ENCODE results near the gene KDELR3. TPM values are rescaled to one million over a fixed set of nuclear protein-coding genes. Genes with fewer than 3 reads are reported as not detected.
A peak's percentile ranks its signal among the peaks of the same experiment; 100 is the strongest.

The KDELR3 gene
- total and polyA plus RNA-seq, 2 of the 8 experiments (the other 6 are each of a cell fraction or from before 2014, with no cell fraction given): 7.9 to 13.0 TPM

DNA sequence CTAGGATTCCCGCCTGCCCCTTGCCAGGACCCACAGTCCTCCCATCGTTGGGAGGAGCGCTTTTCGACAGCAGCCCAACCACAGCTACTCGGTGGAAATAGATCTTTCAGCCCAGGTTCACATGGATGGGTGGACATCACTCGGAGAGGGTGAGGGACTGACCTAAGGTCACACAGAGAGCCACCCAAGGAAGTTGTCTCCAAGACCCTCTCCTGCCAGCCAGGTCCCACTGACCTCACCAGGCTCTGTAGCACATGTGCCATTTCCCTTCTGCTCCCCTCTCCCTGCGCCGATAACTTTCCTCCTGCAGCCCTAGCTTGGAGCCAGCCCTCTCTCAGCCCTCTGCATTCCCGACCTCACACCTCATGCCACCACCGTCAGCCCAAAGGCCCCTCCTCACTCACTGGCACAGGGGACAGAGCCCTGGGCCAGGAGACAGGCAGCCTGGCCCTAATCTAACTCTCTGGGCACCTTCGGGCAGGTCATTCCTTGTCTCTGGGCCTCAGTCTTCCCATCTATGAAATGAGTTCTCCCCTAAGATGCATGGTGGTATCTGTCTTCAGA, 17.6 kb upstream of the KDELR3 start:
- Histone ChIP-seq H3K79me2 (ENCODE audit: control insufficient read depth in 1 of 2, insufficient read depth in 2 of 2, low read length in 2 of 2) (no peaks in the 10 kb centered on the region), H2BK120ac (replicated peaks; ENCODE audit: low read depth, low read length) (no peak overlapping the region), H2AFZ (ENCODE audit: low read length) (no peak overlapping the region), H2BK20ac (ENCODE audit: low read length) (no peak overlapping the region), H2BK5ac (ENCODE audit: low read depth, low read length) (no peak overlapping the region), H4K20me1 (replicated peaks in 1 of 2; ENCODE audit: control insufficient read depth in 1 of 2, insufficient read depth in 2 of 2, low read length in 2 of 2) (peaks cover 5 to 10% of the 10 kb centered on the region in 2 experiments), H4K91ac (replicated peaks; ENCODE audit: insufficient read length, low read length) (no peak overlapping the region), H3K4me1 (replicated peaks in 1 of 4; ENCODE audit: control insufficient read depth in 3 of 4, insufficient read depth in 4 of 4, low read length in 3 of 4) (peaks cover 0 to 16% (median 8%) of the 10 kb centered on the region in 4 experiments; a peak in 6 of 7 replicates), H4K8ac (ENCODE audit: extremely low read depth, insufficient read depth, low read length) (no peak overlapping the region), H3K9me3 (ENCODE audit: insufficient read depth in 2 of 2, low read depth in 1 of 2, low read length in 1 of 2) (no peaks in the 10 kb centered on the region), H3K23me2 (ENCODE audit: low read depth, low read length) (peaks cover 13% of the 10 kb centered on the region; the same call in 1 of the 2 replicates), H2BK15ac (ENCODE audit: low read length) (peak overlapping the region; percentile 23; the same call in 1 of the 2 replicates), H2BK12ac (ENCODE audit: low read depth, low read length) (no peak overlapping the region), H3K36me3 (ENCODE audit: control insufficient read depth in 2 of 4, insufficient read depth in 4 of 4, low read length in 3 of 4) (no peaks in the 10 kb centered on the region; a peak in 1 of 8 replicates), H3K79me1 (ENCODE audit: low read depth, low read length) (no peaks in the 10 kb centered on the region), H3K27me3 (replicated peaks in 1 of 4; ENCODE audit: control insufficient read depth in 3 of 4, extremely low read depth in 1 of 4, insufficient read depth in 3 of 4, low read length in 3 of 4) (peaks cover 14 to 28% (median 23%) of the 10 kb centered on the region in 4 experiments), H3K23ac (ENCODE audit: insufficient read length) (no peak overlapping the region), H3K4ac (replicated peaks; ENCODE audit: insufficient read length, low read depth, low read length) (no peak overlapping the region), H3K14ac (ENCODE audit: insufficient read length) (no peak overlapping the region), H3K27ac (ENCODE audit: low read depth, low read length) (no peak overlapping the region), H3K56ac (replicated peaks; ENCODE audit: insufficient read length, low read depth, low read length) (no peak overlapping the region), H3K4me2 (ENCODE audit: insufficient read depth in 1 of 2, low read depth in 2 of 2, low read length in 2 of 2) (no peak overlapping the region), H4K5ac (ENCODE audit: insufficient read length, low read depth, low read length) (no peak overlapping the region), H3K4me3 (ENCODE audit: extremely low read depth in 1 of 4, insufficient read depth in 2 of 4, low read depth in 3 of 4, low read length in 4 of 4) (no peak overlapping the region), H3K9ac (replicated peaks in 1 of 4; ENCODE audit: extremely low read depth in 1 of 4, low read depth in 3 of 4, low read length in 3 of 4) (no peak overlapping the region), H3K18ac (ENCODE audit: extremely low read depth, low read length) (no peak overlapping the region), H2AK5ac (ENCODE audit: low read depth, low read length) (no peak overlapping the region)
- POLR2A ChIA-PET (ENCODE audit: partially characterized antibody): interaction anchor here (0.5 to 3.5 kb wide), 7 partner anchors 8 to 40 kb away, joined by 3 to 14 read pairs (median 5); partner anchors contain the start of gene KDELR3
- DNase-seq (ENCODE audit: low read depth in 1 of 2, low spot score in 2 of 2) (no peak), FAIRE-seq (no peak)
- 88% methylated on average over 11 of the region's 11 CpGs; no CpG with 5 or more reads in 1 of the 2 experiments for WGBS, 2 experiments (ENCODE audit: extremely low coverage in 1 of 2, insufficient coverage in 1 of 2, insufficient read length in 1 of 2, insufficient replicate concordance in 2 of 2, low coverage in 1 of 2, low lambda C conversion rate in 2 of 2, missing lambda C conversion rate in 1 of 2)
- CTCF ChIA-PET (ENCODE audit: partially characterized antibody): interaction anchor here (7.4 kb wide), 1 partner anchor 16 kb away, joined by 78 read pairs; no protein-coding TSS in a partner anchor
- no peak for TF ChIP-seq KDM5A (IDR thresholded peaks at IDR 0.05; ENCODE audit: low read length)
- TF ChIP-seq RFX5 (IDR thresholded peaks at IDR 0.05; ENCODE audit: borderline replicate concordance, low read depth, low read length): no peak
- no peak for TF ChIP-seq CBX5 (IDR thresholded peaks at IDR 0.05; ENCODE audit: low read depth, low read length)
- TF ChIP-seq TAF7 (optimal IDR thresholded peaks at IDR 0.05; ENCODE audit: borderline replicate concordance, low read depth, low read length): no peak
- TF ChIP-seq TEAD4 (IDR thresholded peaks at IDR 0.05; ENCODE audit: low read depth, low read length): no peak
- no peak for TF ChIP-seq TBP (IDR thresholded peaks at IDR 0.05; ENCODE audit: low read depth, low read length)
- TF ChIP-seq BCL11A (IDR thresholded peaks at IDR 0.05; ENCODE audit: low read depth in 2 of 2, low read length in 2 of 2): no peak
- no peak for TF ChIP-seq CHD1 (IDR thresholded peaks at IDR 0.05; ENCODE audit: low read depth, low read length)
- no peak for TF ChIP-seq ZNF274 (IDR thresholded peaks at IDR 0.05; ENCODE audit: borderline replicate concordance, extremely low read depth, low read length)
- no peak for TF ChIP-seq JUND (IDR thresholded peaks at IDR 0.05; ENCODE audit: low read length)
- TF ChIP-seq RXRA (IDR thresholded peaks at IDR 0.05; ENCODE audit: insufficient read depth, low read depth, low read length): no peak
- TF ChIP-seq HDAC6 (IDR thresholded peaks at IDR 0.05; ENCODE audit: low read depth, low read length): no peak
- no peak for TF ChIP-seq EP300 (IDR thresholded peaks at IDR 0.05; ENCODE audit: borderline replicate concordance in 1 of 2, low read depth in 2 of 2, low read length in 2 of 2)
- no peak for TF ChIP-seq TAF1 (IDR thresholded peaks at IDR 0.05; ENCODE audit: low read depth, low read length)
